ENCODE measurements around the gene PDE3B. TPM values are rescaled to one million over a fixed set of nuclear protein-coding genes. Genes with fewer than 3 reads are reported as not detected.
"Not testable (repeated sequence)": the region's sequence is repeated elsewhere in the genome, so short reads cannot be mapped to it uniquely, and the experiment has no call there.

Gene PDE3B
- total RNA-seq, 3 donors from 2014 or later (not counting 1 experiment from before 2014, with no cell fraction given): 18.2 to 42.3 (median 34.5) TPM

DNA sequence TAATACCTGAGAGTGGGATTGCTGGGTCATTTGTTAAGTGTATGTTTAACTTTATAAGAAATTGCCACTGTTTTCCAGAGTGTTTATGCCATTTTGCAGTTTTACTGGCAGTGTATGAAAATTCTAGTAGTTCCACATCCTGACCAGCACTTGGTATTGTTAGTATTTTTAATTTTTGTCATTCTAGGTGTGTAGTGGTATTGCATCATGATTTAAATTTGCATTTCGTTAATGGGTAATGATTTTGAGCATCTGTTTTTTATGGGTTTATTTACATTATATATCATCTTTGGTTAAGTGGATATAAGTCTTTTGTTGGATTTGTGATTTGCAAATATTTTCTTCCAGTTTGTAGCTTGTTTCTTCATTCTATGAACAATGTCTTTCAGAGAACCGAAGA lies 34.7 kb downstream of the PDE3B start:
- H3K36me3 ChIP-seq (ENCODE audit: control insufficient read depth, insufficient read depth, low read length): no peaks in the 10 kb centered on the region
- no peak overlapping the region for H3K4me3 ChIP-seq (ENCODE audit: low read length)
- no peak for DNase-seq
- H3K9me3 ChIP-seq (ENCODE audit: control insufficient read depth, insufficient read depth, low read length): peaks cover 4% of the 10 kb centered on the region
- WGBS (ENCODE audit: insufficient coverage): no CpG with 5 or more reads among the region's 2 CpGs
- no peak for ATAC-seq
- H3K4me1 ChIP-seq (ENCODE audit: control insufficient read depth, insufficient read depth, low read length): no peaks in the 10 kb centered on the region
- TF ChIP-seq CTCF (IDR thresholded peaks at IDR 0.05): no peak
- no peaks in the 10 kb centered on the region for H3K27me3 ChIP-seq (ENCODE audit: control insufficient read depth, insufficient read depth, low read length)
- H3K4me1 Mint-ChIP-seq: peaks cover 0 to 12% of the 10 kb centered on the region in 2 donors
- no peak overlapping the region for H3K27ac ChIP-seq (ENCODE audit: low read length)
- intact Hi-C loops (cut with micrococcal nuclease): no loop called here
- H3K9me3 Mint-ChIP-seq: peaks cover 3 to 5% of the 10 kb centered on the region in 2 donors
- peaks cover 11% of the 10 kb centered on the region for H3K36me3 Mint-ChIP-seq
- no peak overlapping the region for H3K4me3 Mint-ChIP-seq
- peaks cover 0 to 7% of the 10 kb centered on the region in 2 donors for H3K27me3 Mint-ChIP-seq (ENCODE audit: low read depth in 2 of 2)
- H3K27ac Mint-ChIP-seq: no peak overlapping the region

- Mint-ChIP-seq H3K36me3 (peaks cover 17% of the 10 kb centered on the region), H3K4me1 (peaks cover 0 to 11% of the 10 kb centered on the region in 2 donors), H3K4me3 (no peak overlapping the region), H3K27me3 (ENCODE audit: low read depth in 2 of 2) (peaks cover 0 to 7% of the 10 kb centered on the region in 2 donors), H3K9me3 (peaks cover 3 to 5% of the 10 kb centered on the region in 2 donors), H3K27ac (no peak overlapping the region)
- H3K4me1 ChIP-seq (ENCODE audit: control insufficient read depth, insufficient read depth, low read length): no peaks in the 10 kb centered on the region
- H3K9me3 ChIP-seq (ENCODE audit: control insufficient read depth, insufficient read depth, low read length): peaks cover 4% of the 10 kb centered on the region
- WGBS (ENCODE audit: insufficient coverage): 89% methylated on average over 3 of the region's 3 CpGs
- intact Hi-C loops (cut with micrococcal nuclease): no loop called here
- no peak for DNase-seq
- no peak for TF ChIP-seq CTCF (IDR thresholded peaks at IDR 0.05)
- H3K36me3 ChIP-seq (ENCODE audit: control insufficient read depth, insufficient read depth, low read length): no peaks in the 10 kb centered on the region
- H3K27ac ChIP-seq (ENCODE audit: low read length): no peak overlapping the region
- ATAC-seq: no peak
- H3K4me3 ChIP-seq (ENCODE audit: low read length): no peak overlapping the region
- H3K27me3 ChIP-seq (ENCODE audit: control insufficient read depth, insufficient read depth, low read length): no peaks in the 10 kb centered on the region
These were observed 36.1 kb downstream of the PDE3B start for GRCh38 chr11:14679662-14680061.

DNA sequence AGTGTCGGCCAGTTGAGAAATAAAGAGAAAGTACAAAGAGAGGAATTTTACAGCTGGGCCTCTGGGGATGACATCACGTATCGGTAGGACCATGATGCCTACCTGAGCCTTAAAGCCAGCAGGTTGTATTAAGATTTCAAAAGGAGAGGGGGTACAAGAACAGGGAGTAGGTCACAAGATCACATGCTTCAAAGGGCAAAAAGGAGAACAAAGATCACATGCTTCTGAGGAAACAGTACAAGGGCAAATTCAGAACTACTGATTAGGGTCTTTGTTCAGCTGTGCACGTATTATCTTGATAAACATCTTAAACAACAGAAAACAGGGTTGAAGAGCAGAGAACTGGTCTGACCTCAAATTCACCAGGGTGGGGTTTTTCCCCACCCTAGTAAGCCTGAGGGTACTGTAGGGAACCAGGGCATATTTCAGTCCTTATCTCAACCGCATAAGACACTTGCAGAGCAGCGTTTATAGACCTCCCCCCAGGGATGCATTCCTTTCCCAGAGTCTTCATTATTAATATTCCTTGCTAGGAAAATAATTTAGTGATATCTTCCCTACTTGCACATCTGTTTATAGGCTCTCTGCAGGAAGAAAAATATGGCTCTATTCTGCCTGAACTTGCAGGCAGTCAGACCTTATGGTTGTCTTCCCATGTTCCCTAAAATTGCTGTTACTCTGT lies 40.8 kb downstream of the PDE3B start:
- DNase-seq; H3K4me1 ChIP-seq (ENCODE audit: control insufficient read depth, insufficient read depth, low read length); H3K27ac Mint-ChIP-seq; H3K27me3 ChIP-seq (ENCODE audit: control insufficient read depth, insufficient read depth, low read length); intact Hi-C loops (cut with micrococcal nuclease); H3K27ac ChIP-seq (ENCODE audit: low read length); H3K9me3 ChIP-seq (ENCODE audit: control insufficient read depth, insufficient read depth, low read length); ATAC-seq; H3K4me3 Mint-ChIP-seq; H3K9me3 Mint-ChIP-seq; H3K27me3 Mint-ChIP-seq (ENCODE audit: low read depth in 2 of 2); H3K36me3 ChIP-seq (ENCODE audit: control insufficient read depth, insufficient read depth, low read length); H3K4me3 ChIP-seq (ENCODE audit: low read length): not testable (repeated sequence)
- H3K36me3 Mint-ChIP-seq: peaks cover 13% of the 10 kb centered on the region
- H3K4me1 Mint-ChIP-seq: peaks cover 0 to 13% of the 10 kb centered on the region in 2 donors
- 77% methylated on average over 6 of the region's 6 CpGs for WGBS (ENCODE audit: insufficient coverage)

- Histone ChIP-seq H3K4me1 (ENCODE audit: control insufficient read depth, insufficient read depth, low read length) (no peaks in the 10 kb centered on the region), H3K9me3 (ENCODE audit: control insufficient read depth, insufficient read depth, low read length) (no peaks in the 10 kb centered on the region), H3K27ac (ENCODE audit: low read length) (no peak overlapping the region), H3K27me3 (ENCODE audit: control insufficient read depth, insufficient read depth, low read length) (no peaks in the 10 kb centered on the region), H3K36me3 (ENCODE audit: control insufficient read depth, insufficient read depth, low read length) (no peaks in the 10 kb centered on the region), H3K4me3 (ENCODE audit: low read length) (no peak overlapping the region)
- H3K27ac Mint-ChIP-seq: no peak overlapping the region
- H3K9me3 Mint-ChIP-seq: no peaks in the 10 kb centered on the region
- H3K27me3 Mint-ChIP-seq (ENCODE audit: low read depth in 2 of 2): no peaks in the 10 kb centered on the region
- no peak for DNase-seq
- H3K4me3 Mint-ChIP-seq: no peak overlapping the region
- peaks cover 0 to 22% of the 10 kb centered on the region in 2 donors for H3K4me1 Mint-ChIP-seq
- peaks cover 7% of the 10 kb centered on the region for H3K36me3 Mint-ChIP-seq
- no peak for ATAC-seq
- intact Hi-C loops (cut with micrococcal nuclease): no loop called here
- TF ChIP-seq CTCF (IDR thresholded peaks at IDR 0.05): no peak
These were observed 43.9 kb downstream of the PDE3B start for GRCh38 chr11:14687456-14687855.

All from natural killer cell (primary cell).